ENCODE data around the gene SUPT20HL1.
"Not testable (repeated sequence)": the region's sequence is repeated elsewhere in the genome, so short reads cannot be mapped to it uniquely, and the experiment has no call there.

Gene SUPT20HL1

DNA sequence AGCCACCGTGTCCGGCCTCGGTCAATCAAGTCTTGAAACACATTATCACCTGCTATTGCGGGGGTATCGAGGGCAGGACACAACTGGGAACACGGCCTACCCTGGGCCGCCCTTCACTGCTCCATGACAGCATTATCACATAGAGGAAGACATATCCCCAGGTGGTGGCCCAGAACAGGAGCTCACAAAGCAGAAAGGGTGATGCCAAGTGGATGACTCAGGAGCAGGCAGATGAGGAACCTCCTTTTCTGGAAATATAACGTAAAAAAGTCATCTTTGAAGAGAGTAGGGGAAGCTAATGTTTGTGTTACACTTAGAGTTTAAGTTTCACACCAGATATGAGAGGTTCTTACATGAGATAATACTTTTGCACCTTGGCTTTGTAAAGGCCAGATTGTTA, 5.3 kb upstream of the SUPT20HL1 start:
- H3K27me3 Mint-ChIP-seq (ENCODE audit: low read depth, poor library complexity) = peaks cover 7% of the 10 kb centered on the region
- no peak for DNase-seq
- TF ChIP-seq, protein P1, sequence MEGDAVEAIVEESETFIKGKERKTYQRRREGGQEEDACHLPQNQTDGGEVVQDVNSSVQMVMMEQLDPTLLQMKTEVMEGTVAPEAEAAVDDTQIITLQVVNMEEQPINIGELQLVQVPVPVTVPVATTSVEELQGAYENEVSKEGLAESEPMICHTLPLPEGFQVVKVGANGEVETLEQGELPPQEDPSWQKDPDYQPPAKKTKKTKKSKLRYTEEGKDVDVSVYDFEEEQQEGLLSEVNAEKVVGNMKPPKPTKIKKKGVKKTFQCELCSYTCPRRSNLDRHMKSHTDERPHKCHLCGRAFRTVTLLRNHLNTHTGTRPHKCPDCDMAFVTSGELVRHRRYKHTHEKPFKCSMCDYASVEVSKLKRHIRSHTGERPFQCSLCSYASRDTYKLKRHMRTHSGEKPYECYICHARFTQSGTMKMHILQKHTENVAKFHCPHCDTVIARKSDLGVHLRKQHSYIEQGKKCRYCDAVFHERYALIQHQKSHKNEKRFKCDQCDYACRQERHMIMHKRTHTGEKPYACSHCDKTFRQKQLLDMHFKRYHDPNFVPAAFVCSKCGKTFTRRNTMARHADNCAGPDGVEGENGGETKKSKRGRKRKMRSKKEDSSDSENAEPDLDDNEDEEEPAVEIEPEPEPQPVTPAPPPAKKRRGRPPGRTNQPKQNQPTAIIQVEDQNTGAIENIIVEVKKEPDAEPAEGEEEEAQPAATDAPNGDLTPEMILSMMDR (IDR thresholded peaks at IDR 0.05) = no peak
- H3K4me3 Mint-ChIP-seq = no peak overlapping the region
- H3K27ac Mint-ChIP-seq = no peak overlapping the region
- no peaks in the 10 kb centered on the region for H3K4me1 Mint-ChIP-seq
- no peaks in the 10 kb centered on the region for H3K9me3 Mint-ChIP-seq
- no peaks in the 10 kb centered on the region for H3K36me3 Mint-ChIP-seq (ENCODE audit: low read depth)

DNA sequence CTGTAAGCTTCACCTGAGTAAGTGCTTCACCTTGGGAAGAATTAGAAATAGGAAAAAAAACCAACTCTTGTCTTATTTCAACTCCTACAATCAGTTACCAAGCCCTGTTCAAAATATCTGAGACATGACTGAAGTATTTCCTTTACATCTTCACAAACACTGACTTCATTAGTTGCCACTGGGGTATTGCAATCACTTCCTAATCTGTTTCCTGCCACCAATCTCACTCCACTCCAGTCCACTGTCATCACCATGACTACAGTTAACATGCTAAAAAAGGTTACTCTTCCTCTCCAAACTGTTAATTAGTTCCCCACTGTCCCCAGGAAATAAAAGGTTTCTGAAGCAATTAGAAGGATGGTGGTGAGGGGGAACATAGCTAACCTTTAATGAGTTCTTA, 3.3 kb upstream of the SUPT20HL1 start:
- Mint-ChIP-seq H3K4me3 (no peak overlapping the region), H3K27me3 (ENCODE audit: low read depth, poor library complexity) (peaks cover 7% of the 10 kb centered on the region), H3K36me3 (ENCODE audit: low read depth) (no peaks in the 10 kb centered on the region), H3K4me1 (no peaks in the 10 kb centered on the region), H3K27ac (no peak overlapping the region), H3K9me3 (no peaks in the 10 kb centered on the region)
- no peak for DNase-seq
- TF ChIP-seq, protein P1 (IDR thresholded peaks at IDR 0.05) = no peak

DNA sequence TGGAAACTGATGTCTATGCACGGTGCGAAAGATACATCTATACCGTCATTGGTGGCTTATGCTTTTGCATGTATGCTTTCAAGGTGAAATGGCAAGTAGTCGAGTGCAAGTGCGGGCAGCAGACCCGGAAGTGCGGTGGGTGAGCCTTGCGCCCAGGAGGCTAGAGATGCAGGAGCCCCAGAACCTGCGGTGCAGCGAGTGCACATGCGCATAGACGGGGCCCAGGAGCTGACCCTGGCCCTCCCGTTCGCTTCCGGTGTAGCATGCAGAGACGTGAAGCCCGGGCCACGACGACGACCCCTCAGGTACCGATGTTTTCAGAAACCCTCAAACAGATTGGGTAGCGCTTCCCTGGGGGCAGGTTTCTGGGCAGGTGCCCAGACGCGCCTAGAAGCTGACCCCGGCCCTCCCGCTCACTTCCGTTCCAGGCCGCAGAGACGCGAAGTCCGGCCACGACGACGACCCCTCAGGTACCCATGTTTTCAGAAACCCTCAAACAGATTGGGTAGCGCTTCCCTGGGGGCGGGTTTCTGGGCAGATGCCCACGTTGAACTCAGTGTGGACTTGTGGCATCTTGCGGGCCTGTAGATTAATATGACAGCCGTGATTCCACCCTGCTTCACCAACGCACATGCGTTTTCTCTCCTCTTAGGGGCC, 1.8 kb downstream of the SUPT20HL1 start:
- peaks cover 10% of the 10 kb centered on the region for H3K4me1 Mint-ChIP-seq
- DNase-seq; H3K27me3 Mint-ChIP-seq (ENCODE audit: low read depth, poor library complexity); H3K36me3 Mint-ChIP-seq (ENCODE audit: low read depth); H3K27ac Mint-ChIP-seq; H3K4me3 Mint-ChIP-seq; H3K9me3 Mint-ChIP-seq: not testable (repeated sequence)

- H3K9me3 Mint-ChIP-seq; H3K27me3 Mint-ChIP-seq (ENCODE audit: low read depth, poor library complexity); H3K27ac Mint-ChIP-seq; H3K36me3 Mint-ChIP-seq (ENCODE audit: low read depth); H3K4me3 Mint-ChIP-seq; DNase-seq: not testable (repeated sequence)
- peaks cover 10% of the 10 kb centered on the region for H3K4me1 Mint-ChIP-seq
Observed at GRCh38 chrX:24363432-24364181, 3.2 kb downstream of the SUPT20HL1 start.

GRCh38 chrX:24364326-24364725, 3.9 kb downstream of the SUPT20HL1 start:
- H3K27me3 Mint-ChIP-seq (ENCODE audit: low read depth, poor library complexity) = peaks cover 1% of the 10 kb centered on the region
- peak; percentile 6 for DNase-seq
- no peaks in the 10 kb centered on the region for H3K9me3 Mint-ChIP-seq
- no peak overlapping the region for H3K4me3 Mint-ChIP-seq
- TF ChIP-seq, protein P1 (IDR thresholded peaks at IDR 0.05) = no peak
- no peak overlapping the region for H3K27ac Mint-ChIP-seq
- no peaks in the 10 kb centered on the region for H3K36me3 Mint-ChIP-seq (ENCODE audit: low read depth)
- H3K4me1 Mint-ChIP-seq = peaks cover 10% of the 10 kb centered on the region

DNA sequence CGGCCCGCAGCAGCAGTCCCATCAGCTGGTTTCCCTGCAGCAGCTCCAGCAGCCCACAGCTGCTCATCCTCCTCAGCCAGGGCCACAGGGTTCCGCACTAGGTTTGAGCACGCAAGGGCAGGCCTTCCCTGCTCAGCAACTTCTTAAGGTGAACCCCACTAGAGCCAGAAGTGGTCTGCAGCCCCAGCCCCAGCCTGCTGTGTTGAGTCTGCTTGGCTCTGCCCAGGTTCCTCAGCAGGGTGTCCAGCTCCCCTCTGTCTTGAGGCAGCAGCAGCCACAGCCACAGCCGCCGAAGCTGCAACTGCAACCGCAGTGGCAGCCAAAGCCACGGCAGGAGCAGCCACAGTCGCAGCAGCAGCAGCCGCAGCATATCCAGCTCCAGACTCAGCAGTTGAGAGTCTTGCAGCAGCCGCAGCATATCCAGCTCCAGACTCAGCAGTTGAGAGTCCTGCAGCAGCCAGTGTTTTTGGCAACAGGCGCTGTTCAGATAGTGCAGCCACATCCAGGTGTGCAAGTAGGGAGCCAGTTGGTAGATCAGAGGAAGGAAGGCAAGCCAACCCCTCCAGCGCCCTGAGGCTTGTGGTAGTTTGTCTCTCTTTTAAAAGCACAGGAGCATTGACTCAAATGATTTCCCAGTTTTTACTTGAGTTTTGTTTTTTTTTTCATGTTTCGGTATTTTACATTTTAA, 4.6 kb downstream of the SUPT20HL1 start:
- no peaks in the 10 kb centered on the region for H3K9me3 Mint-ChIP-seq
- H3K4me1 Mint-ChIP-seq = peaks cover 10% of the 10 kb centered on the region
- DNase-seq = no peak
- no peaks in the 10 kb centered on the region for H3K36me3 Mint-ChIP-seq (ENCODE audit: low read depth)
- H3K4me3 Mint-ChIP-seq = no peak overlapping the region
- peaks cover 8% of the 10 kb centered on the region for H3K27me3 Mint-ChIP-seq (ENCODE audit: low read depth, poor library complexity)
- TF ChIP-seq, protein P1 (IDR thresholded peaks at IDR 0.05) = no peak
- H3K27ac Mint-ChIP-seq = no peak overlapping the region

GRCh38 chrX:24366762-24367400, 6.4 kb downstream of the SUPT20HL1 start:
- peaks cover 21% of the 10 kb centered on the region for H3K4me1 Mint-ChIP-seq
- not testable (repeated sequence) for DNase-seq; H3K4me3 Mint-ChIP-seq; H3K9me3 Mint-ChIP-seq; H3K27ac Mint-ChIP-seq; H3K36me3 Mint-ChIP-seq (ENCODE audit: low read depth)
- peaks cover 27% of the 10 kb centered on the region for H3K27me3 Mint-ChIP-seq (ENCODE audit: low read depth, poor library complexity)
